Measurements from ENCODE around the gene NKX6-2. TPM values are rescaled to one million over a fixed set of nuclear protein-coding genes. Genes with fewer than 3 reads are reported as not detected.

The NKX6-2 gene
- 0.08 TPM for polyA plus RNA-seq (2013, experiment 1 of 2)
- polyA plus RNA-seq (2013, experiment 2 of 2), result 0.06 TPM

- H2BK120ac ChIP-seq (ENCODE audit: low read depth, low read length), result no peak within 1 kb of the TSS
- H3K4me1 ChIP-seq (ENCODE audit: control insufficient read depth in 2 of 2, insufficient read depth in 1 of 2, low read depth in 1 of 2, low read length in 2 of 2), result peaks cover 0 to 22% of the 10 kb centered on the region in 2 donors
- H3K4ac ChIP-seq (ENCODE audit: low read length), result no peak within 1 kb of the TSS
- H2BK15ac ChIP-seq (ENCODE audit: low read length), result no peak within 1 kb of the TSS
- DNase-seq (ENCODE audit: low spot score), result peak; percentile 21
- H3K79me1 ChIP-seq (ENCODE audit: low read depth, low read length), result no peaks in the 10 kb centered on the region
- H3K36me3 ChIP-seq (replicated peaks in 1 of 2; ENCODE audit: control insufficient read depth in 2 of 2, insufficient read depth in 2 of 2, low read length in 2 of 2), result peaks cover 0 to 18% of the 10 kb centered on the region in 2 donors
- H2BK12ac ChIP-seq (ENCODE audit: low read length), result no peak within 1 kb of the TSS
- H3K9ac ChIP-seq (ENCODE audit: low read depth, low read length, poor library complexity), result no peak within 1 kb of the TSS
- H2AK5ac ChIP-seq (ENCODE audit: low read depth, low read length), result peak within 1 kb of the TSS; percentile 94
- no peak within 1 kb of the TSS for H4K91ac ChIP-seq (ENCODE audit: low read depth, low read length, poor library complexity)
- peaks cover 0 to 16% of the 10 kb centered on the region in 2 donors for H3K9me3 ChIP-seq (replicated peaks in 1 of 2; ENCODE audit: control insufficient read depth in 2 of 2, insufficient read depth in 1 of 2, low read depth in 1 of 2, low read length in 2 of 2)
- H3K23ac ChIP-seq (ENCODE audit: low read depth, low read length, poor library complexity), result peak within 1 kb of the TSS; percentile 55
- no peak within 1 kb of the TSS for H3K27ac ChIP-seq (replicated peaks; ENCODE audit: low read length)
- H3K4me2 ChIP-seq (ENCODE audit: insufficient read depth, low read length, poor library complexity, severe bottlenecking), result peak within 1 kb of the TSS; percentile 77
- peak within 1 kb of the TSS in 1 of 2 donors; percentile 46 for H3K4me3 ChIP-seq (ENCODE audit: low read length in 2 of 2)
- H2BK5ac ChIP-seq (ENCODE audit: low read length), result no peak within 1 kb of the TSS
- peak within 1 kb of the TSS; percentile 87 for H3K18ac ChIP-seq (ENCODE audit: low read length)
- no peak within 1 kb of the TSS for H3K14ac ChIP-seq (ENCODE audit: low read length)
- no peak within 1 kb of the TSS for H4K8ac ChIP-seq (ENCODE audit: low read depth, low read length)
- WGBS, 2 donors (ENCODE audit: extremely low coverage in 2 of 2, insufficient read length in 2 of 2, insufficient replicate concordance in 1 of 2), result no CpG with 5 or more reads among the region's 119 CpGs
- H3K27me3 ChIP-seq (ENCODE audit: control insufficient read depth in 3 of 3, insufficient read depth in 3 of 3, low read depth in 1 of 3, low read length in 3 of 3), result peaks cover 48 to 92% (median 66%) of the 10 kb centered on the region in 3 experiments
- peak within 1 kb of the TSS; percentile 85 for H2AFZ ChIP-seq (ENCODE audit: low read length)
Observed at GRCh38 chr10:132785723-132786475, at the start of gene NKX6-2. Gene NKX6-2, minus strand, starts transcription at chr10:132786147. Its CDS starts 199 bp downstream, at chr10:132785948.

DNA sequence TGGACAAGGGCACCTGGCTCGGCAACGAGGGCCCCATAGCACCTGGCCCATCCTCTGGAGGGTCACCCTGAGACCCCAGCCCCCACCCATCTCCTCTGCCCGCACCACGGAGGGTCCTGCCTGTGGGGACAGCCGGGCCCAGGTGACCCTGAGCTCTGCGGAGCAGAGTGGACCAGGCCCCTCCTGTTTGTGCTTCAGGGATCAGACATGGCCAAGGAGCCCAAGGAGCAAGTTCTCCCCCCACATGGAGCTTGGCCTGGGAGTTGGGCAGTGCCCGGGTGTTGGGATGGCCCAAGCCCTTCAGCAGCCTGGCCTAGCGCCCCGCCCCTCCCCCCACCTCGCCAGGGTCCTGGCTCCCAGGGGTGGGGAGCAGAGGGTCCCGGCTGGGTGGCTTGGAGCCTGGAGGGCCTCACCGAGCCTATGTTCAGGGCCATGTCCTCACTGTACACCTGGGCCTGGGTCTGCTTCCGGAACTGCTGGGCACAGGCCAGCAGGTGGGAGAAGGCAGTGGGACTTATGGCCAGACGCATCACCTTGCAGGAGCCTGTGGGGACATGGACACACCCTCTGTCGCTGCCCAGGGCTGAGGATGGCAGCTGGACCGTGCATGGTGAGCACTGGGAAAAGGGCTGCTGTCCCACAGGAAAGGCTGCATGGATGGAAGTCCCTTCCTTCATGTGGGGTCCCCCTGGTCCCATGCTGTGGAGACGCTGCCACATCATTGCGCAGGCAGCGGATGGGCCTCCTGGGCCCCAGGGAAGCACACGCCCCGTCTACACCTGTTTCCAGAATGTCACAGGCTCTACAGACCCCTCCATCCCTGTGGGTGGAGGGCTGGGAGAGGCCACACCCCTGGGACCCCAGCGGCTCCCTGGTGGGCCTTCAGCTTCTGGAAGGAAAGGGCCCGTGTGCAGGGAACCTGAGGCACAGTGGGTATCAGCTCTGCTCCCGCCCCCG lies 49.2 kb upstream of the NKX6-2 start:
- H4K91ac ChIP-seq (ENCODE audit: low read depth, low read length, poor library complexity), result no peak overlapping the region
- no peak overlapping the region for H2AFZ ChIP-seq (ENCODE audit: low read length)
- H3K14ac ChIP-seq (ENCODE audit: low read length), result peak overlapping the region; percentile 84
- no peak overlapping the region for H3K4me3 ChIP-seq (ENCODE audit: low read length in 2 of 2)
- no peak overlapping the region for H2BK5ac ChIP-seq (ENCODE audit: low read length)
- no peak for DNase-seq (ENCODE audit: low spot score)
- H2BK12ac ChIP-seq (ENCODE audit: low read length), result no peak overlapping the region
- H3K18ac ChIP-seq (ENCODE audit: low read length), result peak overlapping the region; percentile 13
- H3K4ac ChIP-seq (ENCODE audit: low read length), result no peak overlapping the region
- H3K27ac ChIP-seq (replicated peaks; ENCODE audit: low read length), result no peak overlapping the region
- H3K23ac ChIP-seq (ENCODE audit: low read depth, low read length, poor library complexity), result no peak overlapping the region
- peaks cover 0 to 4% of the 10 kb centered on the region in 2 donors for H3K9me3 ChIP-seq (replicated peaks in 1 of 2; ENCODE audit: control insufficient read depth in 2 of 2, insufficient read depth in 1 of 2, low read depth in 1 of 2, low read length in 2 of 2)
- H3K36me3 ChIP-seq (replicated peaks in 1 of 2; ENCODE audit: control insufficient read depth in 2 of 2, insufficient read depth in 2 of 2, low read length in 2 of 2), result no peaks in the 10 kb centered on the region
- peaks cover 0 to 6% of the 10 kb centered on the region in 2 donors for H3K4me1 ChIP-seq (ENCODE audit: control insufficient read depth in 2 of 2, insufficient read depth in 1 of 2, low read depth in 1 of 2, low read length in 2 of 2)
- H2BK120ac ChIP-seq (ENCODE audit: low read depth, low read length), result no peak overlapping the region
- H3K4me2 ChIP-seq (ENCODE audit: insufficient read depth, low read length, poor library complexity, severe bottlenecking), result no peak overlapping the region
- no peak overlapping the region for H2BK15ac ChIP-seq (ENCODE audit: low read length)
- peaks cover 2% of the 10 kb centered on the region for H3K79me1 ChIP-seq (ENCODE audit: low read depth, low read length)
- H3K9ac ChIP-seq (ENCODE audit: low read depth, low read length, poor library complexity), result no peak overlapping the region
- no CpG with 5 or more reads among the region's 25 CpGs for WGBS, 2 donors (ENCODE audit: extremely low coverage in 2 of 2, insufficient read length in 2 of 2, insufficient replicate concordance in 1 of 2)
- H2AK5ac ChIP-seq (ENCODE audit: low read depth, low read length), result no peak overlapping the region
- H4K8ac ChIP-seq (ENCODE audit: low read depth, low read length), result peak overlapping the region; percentile 48
- H3K27me3 ChIP-seq (ENCODE audit: control insufficient read depth in 3 of 3, insufficient read depth in 3 of 3, low read depth in 1 of 3, low read length in 3 of 3), result peaks cover 0 to 24% (median 0%) of the 10 kb centered on the region in 3 experiments

GRCh38 chr10:132834311-132834761 lies 48.4 kb upstream of the NKX6-2 start:
- Histone ChIP-seq H3K9me3 (replicated peaks in 1 of 2; ENCODE audit: control insufficient read depth in 2 of 2, insufficient read depth in 1 of 2, low read depth in 1 of 2, low read length in 2 of 2) (peaks cover 0 to 4% of the 10 kb centered on the region in 2 donors), H3K4ac (ENCODE audit: low read length) (no peak overlapping the region), H3K36me3 (replicated peaks in 1 of 2; ENCODE audit: control insufficient read depth in 2 of 2, insufficient read depth in 2 of 2, low read length in 2 of 2) (no peaks in the 10 kb centered on the region), H3K4me1 (ENCODE audit: control insufficient read depth in 2 of 2, insufficient read depth in 1 of 2, low read depth in 1 of 2, low read length in 2 of 2) (peaks cover 0 to 6% of the 10 kb centered on the region in 2 donors), H2AFZ (ENCODE audit: low read length) (no peak overlapping the region), H2BK12ac (ENCODE audit: low read length) (no peak overlapping the region), H2BK5ac (ENCODE audit: low read length) (no peak overlapping the region), H4K8ac (ENCODE audit: low read depth, low read length) (no peak overlapping the region), H3K4me3 (ENCODE audit: low read length in 2 of 2) (no peak overlapping the region), H3K79me1 (ENCODE audit: low read depth, low read length) (peaks cover 2% of the 10 kb centered on the region), H2AK5ac (ENCODE audit: low read depth, low read length) (peak overlapping the region; percentile 35), H3K27me3 (ENCODE audit: control insufficient read depth in 3 of 3, insufficient read depth in 3 of 3, low read depth in 1 of 3, low read length in 3 of 3) (peaks cover 0 to 20% (median 0%) of the 10 kb centered on the region in 3 experiments), H2BK15ac (ENCODE audit: low read length) (peak overlapping the region; percentile 24), H3K23ac (ENCODE audit: low read depth, low read length, poor library complexity) (peak overlapping the region; percentile 55), H4K91ac (ENCODE audit: low read depth, low read length, poor library complexity) (no peak overlapping the region), H3K14ac (ENCODE audit: low read length) (no peak overlapping the region), H3K18ac (ENCODE audit: low read length) (no peak overlapping the region), H3K4me2 (ENCODE audit: insufficient read depth, low read length, poor library complexity, severe bottlenecking) (no peak overlapping the region), H2BK120ac (ENCODE audit: low read depth, low read length) (no peak overlapping the region), H3K9ac (ENCODE audit: low read depth, low read length, poor library complexity) (no peak overlapping the region), H3K27ac (replicated peaks; ENCODE audit: low read length) (no peak overlapping the region)
- no peak for DNase-seq (ENCODE audit: low spot score)
- WGBS, 2 donors (ENCODE audit: extremely low coverage in 2 of 2, insufficient read length in 2 of 2, insufficient replicate concordance in 1 of 2), result no CpG with 5 or more reads among the region's 18 CpGs

Data from neuronal stem cell (in vitro differentiated cells).